Left ventricle myocardium inferior (tissue), 1 donor: ENCODE data around the gene PTH1R. TPM values are rescaled to one million over a fixed set of nuclear protein-coding genes. Genes with fewer than 3 reads are reported as not detected.

Source experiments
- DNase-seq: peaks from one replicate; pipeline ENCODE4 v3.0.0-alpha.2; 2020
- H3K27ac ChIP-seq: fragments of 200-600 bp; replicated peaks from 2 replicates; pipeline ENCODE4 v1.8.0; 2021
- H3K27me3 ChIP-seq: fragments of 200-600 bp; 2 replicates; pipeline ENCODE4 v1.8.0; 2021; ENCODE audit warnings: low read depth
- H3K36me3 ChIP-seq: fragments of 200-600 bp; 2 replicates; pipeline ENCODE4 v1.8.0; 2021
- H3K4me1 ChIP-seq: fragments of 200-600 bp; 2 replicates; pipeline ENCODE4 v1.8.0; 2021
- H3K4me3 ChIP-seq: fragments of 200-600 bp; 2 replicates; pipeline ENCODE4 v1.8.0; 2021; ENCODE audit warnings: mild to moderate bottlenecking, moderate library complexity
- H3K9me3 ChIP-seq: fragments of 200-600 bp; replicated peaks from 2 replicates; pipeline ENCODE4 v1.8.0; 2021
- CTCF ChIP-seq: fragments of 200-600 bp; IDR thresholded peaks from 2 replicates; pipeline ENCODE4 v1.8.0; 2021; ENCODE audit warnings: antibody characterized with exemption, mild to moderate bottlenecking, borderline replicate concordance
- intact Hi-C: fragments of 100-400 bp; cut with micrococcal nuclease; formaldehyde crosslinking; loops from one replicate; pipeline ENCODE4 v1.11.0; 2022
- total RNA-seq: library from RNA; stranded (reverse); fragmentation: NEBNext Ultra II Directional; extraction: Animal tissue kit (Norgen Biotek cat#: 25700); gene quantifications from one replicate; pipeline ENCODE4 v1.2.1, GENCODE V29; 2021
- donor health status: DM: no; HTN: yes; CAD: no; lungs with severe emphysema.

The PTH1R gene
- total RNA-seq, 1 donor from 2014 or later: 6.4 TPM

GRCh38 chr3:46843508-46843907 lies 34.0 kb upstream of the PTH1R start:
- no peak for TF ChIP-seq CTCF
- H3K27me3 ChIP-seq: no peaks in the 10 kb centered on the region
- intact Hi-C loops: no loop called here
- H3K9me3 ChIP-seq: peaks cover 52% of the 10 kb centered on the region
- H3K4me1 ChIP-seq: peaks cover 39% of the 10 kb centered on the region
- H3K4me3 ChIP-seq: no peak overlapping the region
- peaks cover 18% of the 10 kb centered on the region for H3K36me3 ChIP-seq
- DNase-seq: no peak
- H3K27ac ChIP-seq: no peak overlapping the region

- intact Hi-C loops: no loop called here
- Histone ChIP-seq H3K9me3 (peaks cover 44% of the 10 kb centered on the region), H3K36me3 (peaks cover 18% of the 10 kb centered on the region), H3K27me3 (no peaks in the 10 kb centered on the region), H3K27ac (peak overlapping the region; percentile 95), H3K4me1 (peaks cover 48% of the 10 kb centered on the region), H3K4me3 (no peak overlapping the region)
- no peak for DNase-seq
- TF ChIP-seq CTCF: no peak
Observed at GRCh38 chr3:46844397-46844796, 33.1 kb upstream of the PTH1R start.

- Histone ChIP-seq H3K36me3 (peaks cover 15% of the 10 kb centered on the region), H3K9me3 (peaks cover 38% of the 10 kb centered on the region), H3K4me1 (peaks cover 50% of the 10 kb centered on the region), H3K27me3 (no peaks in the 10 kb centered on the region), H3K27ac (peak overlapping the region; percentile 95), H3K4me3 (peak overlapping the region; percentile 61)
- no peak for TF ChIP-seq CTCF
- intact Hi-C loops: no loop called here
- no peak for DNase-seq
Observed at GRCh38 chr3:46844881-46845312, 32.6 kb upstream of the PTH1R start.

GRCh38 chr3:46845397-46845859 lies 32.1 kb upstream of the PTH1R start:
- peaks cover 46% of the 10 kb centered on the region for H3K4me1 ChIP-seq
- intact Hi-C loops: no loop called here
- H3K27me3 ChIP-seq: no peaks in the 10 kb centered on the region
- DNase-seq: peak; percentile 80
- TF ChIP-seq CTCF: no peak
- peak overlapping the region; percentile 61 for H3K4me3 ChIP-seq
- H3K27ac ChIP-seq: peak overlapping the region; percentile 95
- peaks cover 33% of the 10 kb centered on the region for H3K9me3 ChIP-seq
- H3K36me3 ChIP-seq: peaks cover 11% of the 10 kb centered on the region

DNA sequence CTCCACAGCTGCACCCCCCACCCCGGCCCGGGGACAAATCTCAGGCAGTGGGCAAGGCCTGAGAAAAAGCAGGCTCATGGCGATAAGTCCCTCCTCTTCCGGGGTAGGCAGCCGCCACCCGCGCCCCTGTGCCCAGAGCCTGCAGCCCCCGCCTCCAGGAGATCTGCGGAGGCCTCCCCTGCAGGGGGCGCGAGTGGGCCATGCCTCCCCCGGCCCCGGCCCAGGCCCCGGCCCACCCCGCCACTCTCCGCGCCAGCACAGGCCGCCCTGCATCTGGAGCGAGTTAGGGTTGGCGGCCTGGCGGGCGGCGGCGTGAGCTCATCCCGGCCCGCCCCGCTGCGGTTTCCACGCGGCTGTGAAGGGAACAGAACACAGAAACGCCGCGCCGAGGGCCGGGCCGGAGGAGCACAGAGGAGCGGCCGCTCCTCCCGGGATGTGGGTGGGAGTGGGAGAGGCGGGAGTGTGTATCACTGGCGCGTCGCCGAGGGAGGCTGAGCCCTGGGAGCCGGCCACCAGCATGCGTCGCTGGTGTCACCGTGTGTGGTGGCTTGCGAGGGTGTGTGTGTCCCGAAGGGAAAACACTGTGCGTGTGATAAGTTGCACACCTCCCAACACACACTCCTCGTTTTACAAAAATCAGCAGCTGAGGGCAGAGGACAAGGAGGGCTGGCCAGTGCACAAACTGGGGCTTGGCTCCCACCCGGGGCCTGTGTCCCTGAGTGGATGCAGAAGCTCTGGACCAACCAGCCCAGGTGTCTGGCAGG lies 31.5 kb upstream of the PTH1R start:
- no peaks in the 10 kb centered on the region for H3K27me3 ChIP-seq
- peak overlapping the region; percentile 95 for H3K27ac ChIP-seq
- H3K36me3 ChIP-seq: peaks cover 5% of the 10 kb centered on the region
- peaks cover 46% of the 10 kb centered on the region for H3K4me1 ChIP-seq
- H3K4me3 ChIP-seq: peak overlapping the region; percentile 61
- intact Hi-C loops: no loop called here
- peak; percentile 82 for DNase-seq
- peak; percentile 62 for TF ChIP-seq CTCF
- peaks cover 27% of the 10 kb centered on the region for H3K9me3 ChIP-seq
